Activated CD4-positive, CD25-positive, alpha-beta regulatory T cell treated with anti-CD3 and anti-CD28 coated beads, Interleukin-2, amount 50 U/mL, for 24 hours (primary cell): Measurements from ENCODE around the gene NEUROD2.
"Not testable (repeated sequence)": the region's sequence is repeated elsewhere in the genome, so short reads cannot be mapped to it uniquely, and the experiment has no call there.

Experiments
- ATAC-seq, 2 donors: fragments of 150-1000 bp; cut with Tn5 transposase; one replicate each; pipeline ENCODE4 v1.10.0; 2021; ENCODE audit warnings: mild to moderate bottlenecking in 1 of 2, moderate library complexity in 1 of 2

Gene NEUROD2

GRCh38 chr17:39601758-39602532, 5.8 kb downstream of the NEUROD2 start:
- no peak for ATAC-seq

- ATAC-seq: no peak
Measured at GRCh38 chr17:39600997-39601597, 6.6 kb downstream of the NEUROD2 start.

- ATAC-seq: no peak
Measured at GRCh38 chr17:39600288-39600996, 7.3 kb downstream of the NEUROD2 start.

- ATAC-seq: peak in 1 of 2 donors; percentile 30
Measured at GRCh38 chr17:39599665-39600231, 8.0 kb downstream of the NEUROD2 start.

- ATAC-seq: no peak
Measured at GRCh38 chr17:39599004-39599664, 8.6 kb downstream of the NEUROD2 start.

GRCh38 chr17:39598630-39599003, 9.1 kb downstream of the NEUROD2 start:
- no peak for ATAC-seq

- no peak for ATAC-seq
Measured at GRCh38 chr17:39598047-39598481, 9.7 kb downstream of the NEUROD2 start.

- ATAC-seq: peak; percentile 36 to 38
Measured at GRCh38 chr17:39597372-39598046, 10.2 kb downstream of the NEUROD2 start.

GRCh38 chr17:39596543-39597267, 11.0 kb downstream of the NEUROD2 start:
- no peak for ATAC-seq

GRCh38 chr17:39595928-39596510, 11.7 kb downstream of the NEUROD2 start:
- no peak for ATAC-seq

- ATAC-seq: no peak
Measured at GRCh38 chr17:39595294-39595693, 12.4 kb downstream of the NEUROD2 start.

- ATAC-seq: no peak
Measured at GRCh38 chr17:39593371-39593770, 14.3 kb downstream of the NEUROD2 start.

GRCh38 chr17:39591958-39592954, 15.5 kb downstream of the NEUROD2 start:
- ATAC-seq: no peak

- not testable (repeated sequence) for ATAC-seq
Measured at GRCh38 chr17:39590180-39590579, 17.5 kb downstream of the NEUROD2 start.

- no peak for ATAC-seq
Measured at GRCh38 chr17:39582658-39583057, 25.1 kb downstream of the NEUROD2 start.

- ATAC-seq: no peak
Measured at GRCh38 chr17:39581759-39582085, 26.0 kb downstream of the NEUROD2 start.

GRCh38 chr17:39581071-39581758, 26.5 kb downstream of the NEUROD2 start:
- ATAC-seq: no peak

GRCh38 chr17:39580082-39580468, 27.6 kb downstream of the NEUROD2 start:
- no peak for ATAC-seq

- no peak for ATAC-seq
Measured at GRCh38 chr17:39579318-39580081, 28.2 kb downstream of the NEUROD2 start.
